GM19351 (cell line): ENCODE measurements around the gene METTL24.

ENCODE experiments used
- ATAC-seq: cut with Tn5 transposase; IDR thresholded peaks from one replicate; pipeline ENCODE4 v1.9.1; 2021; ENCODE audit warnings: mild to moderate bottlenecking, moderate library complexity; ENCODE audit not compliant: unreplicated experiment

Gene METTL24

GRCh38 chr6:110207652-110208051, 150.5 kb downstream of the METTL24 start:
- ATAC-seq = no peak

DNA sequence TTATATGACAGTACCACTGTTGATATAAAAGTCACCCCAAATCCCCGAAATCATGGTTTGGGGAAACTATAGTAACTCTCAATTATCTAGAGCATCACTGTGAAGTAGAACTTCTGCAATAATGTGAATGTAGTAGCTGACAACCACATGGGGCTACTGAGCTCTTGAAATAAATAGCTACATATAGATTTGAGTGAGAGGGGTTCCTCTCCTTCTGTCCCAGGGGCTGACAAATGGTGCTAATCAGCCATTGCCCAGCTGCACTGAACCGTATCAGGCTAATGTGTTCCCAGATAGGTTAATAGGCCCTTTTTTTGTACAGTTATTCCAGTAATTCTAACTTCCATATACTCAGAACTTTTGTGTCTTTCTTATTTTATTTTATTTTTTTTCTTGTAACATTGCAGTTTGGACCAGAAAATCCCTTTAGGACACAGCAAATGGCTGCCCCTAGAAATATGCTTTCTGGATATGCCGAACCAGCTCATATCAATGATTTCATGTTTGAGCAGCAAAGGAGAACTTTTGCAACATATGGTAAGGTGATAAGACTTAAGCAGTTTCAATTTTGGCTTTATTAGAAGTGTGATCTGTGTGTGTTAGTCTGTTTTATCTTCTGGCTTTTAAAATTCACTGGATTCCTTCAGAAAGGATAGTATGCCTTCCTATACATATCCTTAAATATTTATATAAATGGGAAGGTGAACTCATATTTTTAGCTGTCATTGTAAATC, 156.8 kb downstream of the METTL24 start:
- ATAC-seq = no peak

- no peak for ATAC-seq
Measured at GRCh38 chr6:110198561-110198960, 159.6 kb downstream of the METTL24 start.

DNA sequence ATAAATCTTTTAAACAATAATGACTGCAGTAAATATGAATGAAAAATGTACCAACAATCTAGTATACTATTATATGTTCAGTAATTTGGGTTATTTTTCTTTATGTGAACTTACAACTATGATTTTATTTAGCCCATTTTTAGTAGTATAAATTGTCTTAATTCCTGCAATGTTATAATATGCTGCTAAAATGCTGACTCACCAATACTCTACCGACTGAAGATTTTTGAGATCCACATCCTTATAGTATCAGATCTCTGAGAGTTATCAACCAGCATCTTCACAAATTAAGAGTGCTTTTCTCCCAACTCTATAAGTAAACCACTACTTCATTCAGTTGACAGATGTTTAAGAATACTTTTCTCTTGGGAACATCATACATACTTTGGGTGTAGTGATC, 161.3 kb downstream of the METTL24 start:
- no peak for ATAC-seq

DNA sequence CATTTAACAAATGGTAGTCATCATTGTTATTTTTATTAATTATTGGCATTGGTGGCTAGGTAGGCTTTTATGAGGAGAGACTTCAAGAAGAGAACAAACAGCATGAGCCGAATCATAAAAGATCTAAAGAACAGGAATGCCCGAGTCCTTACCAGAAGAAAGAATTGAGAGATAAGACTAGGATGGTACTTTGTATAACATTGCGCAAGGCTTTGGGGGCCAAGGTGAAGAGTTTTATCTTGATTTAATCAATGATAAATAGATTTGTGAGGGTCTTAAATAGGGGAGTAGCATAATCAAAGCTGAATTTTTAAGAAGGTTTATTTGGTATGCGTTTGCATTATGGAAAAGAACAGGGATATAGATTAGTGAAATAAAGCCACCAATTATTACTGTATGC, 162.5 kb downstream of the METTL24 start:
- no peak for ATAC-seq
